A673 (cell line): ENCODE results near the gene DIP2B.

Experiments
- CTCF ChIP-seq: fragments of 300-800, 200-600 bp; sonication (generic); conservative IDR thresholded peaks from 2 replicates; pipeline ENCODE4 v1.5.1; 2017; ENCODE audit warnings: low read depth, mild to moderate bottlenecking, antibody characterized with exemption, low read length, moderate library complexity, mixed read lengths
- EZH2 ChIP-seq: fragments of 200-600 bp; sonication (generic); IDR thresholded peaks from 2 replicates; pipeline ENCODE4 v1.6.1; 2017; ENCODE audit warnings: borderline replicate concordance, low read depth, mild to moderate bottlenecking, mixed read lengths, antibody characterized with exemption, low read length; ENCODE audit not compliant: poor library complexity, severe bottlenecking

DNA sequence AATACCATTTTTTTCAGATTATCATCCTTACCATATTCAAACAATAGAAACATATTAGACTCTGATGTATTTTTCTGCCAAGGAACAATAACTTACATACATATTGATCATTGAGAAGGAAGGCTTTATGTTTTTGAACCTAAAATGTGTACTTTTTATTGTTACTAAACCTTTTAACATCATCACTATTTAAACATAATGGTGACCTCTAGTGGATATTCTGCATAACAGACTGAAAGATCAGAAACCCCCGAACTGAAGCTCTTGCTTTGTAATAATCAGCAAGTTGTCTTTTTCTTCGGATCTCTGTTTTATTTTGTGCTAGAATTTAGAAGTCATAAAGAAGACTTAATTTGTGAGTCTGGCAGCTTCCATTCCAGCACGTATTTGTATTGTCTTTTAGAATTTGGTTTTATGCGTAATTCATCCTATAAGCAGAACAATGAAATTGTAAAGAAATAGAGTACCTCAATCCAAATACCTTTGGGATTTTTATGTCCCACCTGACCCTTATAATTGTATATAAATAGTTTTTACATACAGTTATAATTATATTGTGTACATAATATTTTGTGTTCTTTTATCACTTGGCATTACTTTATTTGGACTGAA, 133.2 kb downstream of the DIP2B start:
- TF ChIP-seq CTCF (peak; percentile 81), EZH2 (no peak)
